ENCODE measurements around the gene XPNPEP2.

The XPNPEP2 gene

DNA sequence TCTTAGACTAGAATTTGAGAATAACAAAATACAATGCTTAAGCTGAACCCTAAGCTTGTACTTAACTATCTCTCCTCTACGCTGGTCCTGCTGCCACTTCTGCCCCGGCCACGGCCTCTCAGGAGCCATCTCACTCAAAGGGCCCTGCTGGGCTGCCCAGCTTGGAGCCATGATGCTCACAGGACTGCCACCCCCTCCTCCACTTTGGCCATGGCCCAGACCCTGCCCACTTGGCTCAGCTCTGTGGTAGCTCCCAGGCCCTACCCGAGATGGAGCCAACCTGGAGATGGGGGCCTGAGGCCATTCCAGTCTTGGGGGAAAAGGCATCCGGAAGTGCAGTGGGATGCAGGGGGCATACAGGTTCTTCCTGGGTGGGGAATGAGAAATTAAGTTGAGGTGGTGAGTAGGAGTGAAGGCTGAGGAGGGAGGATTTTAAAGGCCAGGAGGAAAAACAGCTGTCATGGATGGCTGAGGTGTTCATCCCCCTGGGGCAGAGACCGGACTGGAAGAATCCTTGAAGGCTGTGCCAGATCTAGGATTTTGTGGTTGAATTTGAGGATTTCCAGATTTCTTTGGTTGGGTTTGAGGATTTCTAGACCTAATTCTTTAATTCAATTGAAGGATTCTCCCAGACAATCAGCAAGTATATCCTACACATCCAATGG is 41.8 kb downstream of the XPNPEP2 start:
- no peak for DNase-seq

DNA sequence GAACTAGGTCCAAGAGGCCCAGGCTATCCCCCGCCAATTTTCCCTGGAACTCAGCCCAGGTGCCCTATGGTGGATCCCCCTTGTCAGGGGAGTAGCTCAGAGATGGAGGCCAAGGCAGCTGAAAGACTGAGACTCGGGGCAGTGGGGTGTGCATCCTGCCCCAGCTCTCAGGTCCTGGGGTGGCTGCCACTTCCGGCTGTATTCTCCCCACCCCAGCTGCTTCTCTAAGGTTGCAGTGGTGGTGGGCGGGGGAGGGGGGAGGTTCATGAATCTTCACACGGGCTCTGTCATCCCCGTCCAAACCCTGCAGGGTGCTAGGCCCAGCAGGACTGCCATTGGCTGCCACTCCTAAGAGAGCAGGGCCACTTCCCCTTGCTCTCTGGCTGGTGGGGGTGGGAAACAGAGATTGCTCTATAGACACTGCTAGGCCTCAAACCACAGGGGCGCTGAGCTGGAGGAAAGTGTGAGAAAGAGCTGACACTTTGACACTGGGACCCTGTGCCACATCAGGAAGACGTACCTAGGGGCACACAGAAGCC is 42.4 kb downstream of the XPNPEP2 start:
- peak; percentile 41 to 68 (median 61) for DNase-seq

GRCh38 chrX:129781680-129782495 is 43.1 kb downstream of the XPNPEP2 start:
- peak in 1 of 4 experiments; percentile 13 for DNase-seq

DNA sequence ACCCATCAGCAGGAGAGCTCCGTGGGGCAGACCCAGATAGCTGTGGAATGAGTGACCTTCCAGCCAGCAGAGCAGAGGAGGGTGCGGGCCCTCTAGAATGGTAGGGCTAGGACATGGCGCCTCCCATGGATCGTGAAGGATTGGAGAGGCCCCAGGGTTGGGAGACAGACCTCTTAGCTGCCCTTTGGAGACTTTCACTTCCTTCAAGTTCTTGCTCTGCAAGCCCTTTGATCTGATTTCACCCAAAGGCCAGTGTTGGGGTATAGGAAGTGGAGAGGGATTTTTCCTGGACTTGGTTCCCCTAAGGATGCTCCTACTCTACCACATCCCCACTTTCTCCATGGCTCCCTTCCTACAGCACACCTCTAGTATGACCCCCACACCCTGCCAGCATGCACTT is 43.9 kb downstream of the XPNPEP2 start:
- DNase-seq, result no peak

GRCh38 chrX:129783291-129783713 is 44.5 kb downstream of the XPNPEP2 start:
- no peak for DNase-seq

DNA sequence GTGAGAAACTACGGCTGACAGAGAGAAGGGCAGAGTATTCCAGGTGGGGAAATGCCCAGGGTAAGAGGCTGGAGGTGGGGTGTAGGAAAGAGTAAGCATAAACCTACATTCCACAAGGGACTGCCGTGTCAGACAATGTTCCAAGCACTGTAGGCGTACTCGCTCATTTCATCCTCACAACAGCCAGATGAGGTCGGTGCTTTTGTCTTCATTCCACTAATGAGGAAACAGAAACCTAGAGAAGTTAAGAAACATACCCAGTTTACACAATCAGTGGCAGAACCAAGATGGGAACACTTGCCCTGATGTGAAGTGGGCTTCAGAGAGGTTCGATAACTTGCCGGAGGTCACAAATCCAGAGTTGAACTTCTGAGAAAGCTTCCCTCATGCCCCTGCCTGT is 45.6 kb downstream of the XPNPEP2 start:
- DNase-seq, result no peak

GRCh38 chrX:129785160-129785947 is 46.6 kb downstream of the XPNPEP2 start:
- DNase-seq, result no peak

- DNase-seq, result no peak
Measured at GRCh38 chrX:129786210-129786651, 47.5 kb downstream of the XPNPEP2 start.

DNA sequence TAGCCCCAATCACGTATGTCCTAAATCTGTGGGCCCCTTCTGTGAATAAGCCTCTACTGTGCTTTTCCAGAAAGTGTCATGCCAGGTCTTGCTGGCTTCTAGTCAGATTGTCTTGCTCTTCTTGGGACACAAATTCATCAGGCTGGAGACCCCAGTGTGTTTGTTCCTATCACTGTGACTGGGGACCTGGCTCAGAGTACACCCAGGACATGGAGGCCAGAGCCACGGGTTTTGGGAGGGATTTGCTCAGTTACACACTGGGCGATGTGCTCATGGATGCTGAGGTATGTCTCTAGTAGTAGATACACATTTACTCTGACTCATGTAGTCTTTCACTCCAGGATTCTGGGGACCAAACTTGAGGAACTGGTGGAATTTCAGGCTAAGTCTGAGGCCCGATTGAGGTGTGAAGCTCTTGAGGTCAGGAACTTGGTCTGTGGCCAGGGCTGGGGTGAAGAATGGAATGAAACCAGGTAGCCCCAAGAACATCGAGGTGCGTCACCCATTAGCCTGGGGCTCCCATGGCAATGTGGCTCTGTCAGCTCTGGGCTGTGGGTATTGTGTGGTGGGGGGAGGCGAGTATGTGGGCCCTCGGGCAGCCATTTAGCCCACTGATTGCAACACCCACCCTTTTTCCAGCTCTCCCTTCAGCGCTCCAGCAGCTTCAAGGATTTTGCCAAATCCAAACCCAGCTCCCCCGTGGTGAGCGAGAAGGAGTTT is 48.7 kb downstream of the XPNPEP2 start:
- no peak for DNase-seq

GRCh38 chrX:129788527-129788926 is 49.7 kb downstream of the XPNPEP2 start:
- DNase-seq, result no peak

DNA sequence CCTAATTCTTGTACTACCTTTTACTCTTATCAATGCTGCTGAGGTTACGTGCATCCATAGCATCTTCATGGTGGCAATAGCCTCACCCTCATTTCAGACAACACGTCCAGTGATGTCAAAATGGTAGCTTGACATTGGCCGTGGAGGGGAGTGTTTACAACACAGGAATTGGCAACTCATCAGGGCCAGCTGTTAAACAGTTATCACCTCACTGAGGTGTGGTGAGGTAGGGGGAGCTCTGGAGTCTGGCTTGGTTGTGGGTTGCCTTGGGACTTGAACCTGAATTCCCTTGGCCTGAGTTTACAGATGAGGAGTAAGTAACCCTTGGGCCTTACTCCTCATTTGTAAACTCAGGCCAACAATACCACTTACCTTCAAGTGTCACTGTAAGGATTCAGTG is 51.4 kb downstream of the XPNPEP2 start:
- no peak for DNase-seq

DNA sequence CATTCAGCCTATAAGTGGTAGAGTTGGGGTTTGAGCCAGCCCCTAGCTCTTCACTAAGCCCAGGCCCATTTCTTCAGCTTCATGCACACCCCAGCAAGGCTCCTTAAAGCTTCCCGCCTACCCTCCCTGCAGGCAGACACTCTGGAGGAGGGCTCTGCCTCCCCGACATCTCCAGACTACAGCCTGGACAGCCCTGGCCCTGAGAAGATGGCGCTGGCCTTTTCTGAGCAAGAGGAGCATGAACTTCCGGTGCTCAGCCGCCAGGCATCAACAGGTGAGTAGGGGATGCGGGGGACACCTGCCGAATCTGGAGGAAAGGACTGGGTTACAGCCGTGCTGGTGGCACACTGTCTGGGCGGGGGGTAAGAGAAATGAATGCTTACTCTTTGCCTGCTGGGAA is 52.0 kb downstream of the XPNPEP2 start:
- no peak for DNase-seq

- no peak for DNase-seq
Measured at GRCh38 chrX:129791336-129791735, 52.6 kb downstream of the XPNPEP2 start.

DNA sequence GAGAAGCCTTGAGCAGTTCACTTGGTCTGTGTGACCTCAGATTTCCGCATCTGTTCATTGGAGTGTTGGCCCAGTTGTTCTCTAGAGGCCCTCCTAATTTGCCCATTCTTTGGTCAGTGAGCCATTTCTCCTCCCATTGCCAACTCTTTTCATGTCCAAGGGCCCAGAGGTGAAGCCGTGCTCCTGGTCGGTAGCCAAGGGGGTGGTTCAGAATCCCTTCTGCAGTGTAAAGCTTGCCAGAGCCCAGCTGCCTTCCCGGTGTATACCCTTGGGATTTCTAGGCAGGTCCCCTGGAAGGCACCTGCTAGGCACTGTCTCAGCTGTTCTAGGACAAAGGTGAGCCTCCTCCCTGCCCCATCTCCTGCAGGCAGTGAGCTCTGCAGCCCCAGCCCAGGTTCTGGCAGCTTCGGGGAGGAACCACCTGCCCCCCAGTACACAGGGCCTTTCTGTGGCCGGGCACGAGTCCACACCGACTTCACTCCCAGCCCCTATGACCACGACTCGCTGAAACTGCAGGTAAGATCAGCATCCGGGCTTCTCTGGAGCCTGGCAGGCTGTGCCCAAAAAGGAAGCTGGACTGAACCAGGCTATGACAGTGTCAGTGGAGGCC is 53.3 kb downstream of the XPNPEP2 start:
- DNase-seq, result no peak

- no peak for DNase-seq
Measured at GRCh38 chrX:129792586-129793291, 54.0 kb downstream of the XPNPEP2 start.

DNA sequence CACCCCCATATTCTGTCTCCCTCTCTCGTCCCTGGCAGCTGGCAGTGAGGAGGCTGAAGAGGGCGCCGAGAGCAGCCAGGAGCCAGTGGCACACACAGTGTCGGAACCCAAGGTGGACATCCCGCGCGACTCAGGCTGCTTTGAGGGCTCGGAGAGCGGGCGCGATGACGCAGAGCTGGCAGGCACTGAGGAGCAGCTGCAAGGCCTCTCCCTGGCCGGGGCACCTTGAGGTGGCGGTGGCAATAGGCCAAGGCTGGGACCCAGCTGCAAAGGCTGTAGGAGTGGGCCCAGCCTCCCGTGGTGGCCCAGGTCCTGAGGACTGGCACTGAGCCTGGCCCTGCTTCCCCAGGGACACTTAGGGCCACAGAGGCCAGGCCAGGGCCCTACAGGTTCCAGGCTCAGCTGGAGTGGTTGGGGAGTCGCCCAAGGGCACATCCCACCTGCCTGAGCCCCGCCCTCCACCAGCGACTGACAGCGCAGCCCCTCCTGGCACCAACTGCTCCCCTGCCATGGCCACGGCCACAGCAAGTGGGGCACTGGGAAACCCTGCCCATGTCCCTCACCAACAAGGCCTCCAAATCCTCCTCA is 54.9 kb downstream of the XPNPEP2 start:
- no peak for DNase-seq

GRCh38 chrX:129795584-129795983 is 56.8 kb downstream of the XPNPEP2 start:
- DNase-seq, result no peak

DNA sequence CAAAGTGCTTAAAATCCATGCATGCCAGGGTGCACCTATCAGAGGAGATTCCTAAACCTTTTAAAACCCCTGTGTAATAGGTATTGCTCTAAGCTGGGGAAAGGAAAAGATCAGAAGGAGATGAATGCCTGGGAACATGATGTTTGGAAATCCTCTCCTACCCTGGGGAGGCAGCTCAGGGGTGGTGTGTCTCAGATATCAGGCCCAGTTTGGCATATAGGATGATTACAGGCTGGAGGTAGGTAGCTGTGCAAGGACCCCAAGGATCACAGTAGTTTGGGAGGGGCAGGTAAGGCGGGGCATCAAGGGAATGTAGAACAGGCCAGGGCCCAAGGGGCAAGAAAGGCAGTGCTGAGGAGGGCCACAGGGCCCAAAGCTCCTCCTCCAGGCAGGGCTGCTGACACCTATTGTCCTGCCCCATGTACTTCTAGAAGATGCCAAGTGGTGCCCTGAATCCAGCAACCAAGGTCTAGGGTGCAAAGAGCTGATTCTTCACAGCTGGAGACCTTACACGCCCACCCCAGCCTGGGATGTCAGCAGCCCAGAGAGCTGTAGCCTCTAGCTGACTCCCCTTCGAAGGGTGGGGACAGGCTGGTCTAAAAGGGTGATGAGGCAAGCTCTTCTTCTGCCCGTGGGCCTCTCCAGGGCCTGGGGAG is 58.6 kb downstream of the XPNPEP2 start:
- DNase-seq, result no peak

- no peak for DNase-seq
Measured at GRCh38 chrX:129798456-129798855, 59.7 kb downstream of the XPNPEP2 start.

DNA sequence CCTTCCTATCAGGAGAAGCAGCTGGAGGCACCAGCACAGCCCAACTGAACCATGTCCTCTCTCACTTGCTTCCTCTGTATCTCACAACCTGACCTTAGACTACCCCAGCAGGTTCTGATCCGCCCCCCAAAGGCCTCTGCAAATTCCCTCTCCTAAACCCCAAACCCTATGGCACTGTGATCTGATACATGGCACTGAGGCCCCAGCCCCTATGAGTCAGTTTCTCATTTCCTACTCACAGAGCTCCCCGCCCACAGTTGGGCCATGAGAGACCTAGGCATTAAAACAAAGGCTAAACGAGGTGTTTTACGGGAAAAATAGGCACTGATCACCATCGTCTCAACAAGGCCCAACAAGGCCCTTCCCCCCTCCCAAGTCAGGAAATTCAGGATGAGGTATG is 60.1 kb downstream of the XPNPEP2 start:
- peak in 2 of 4 experiments; percentile 2 to 3 for DNase-seq

Measured in activated CD4-positive, CD25-positive, alpha-beta regulatory T cell (primary cell).